Inflammatory macrophage treated with lipopolysaccharide for 1 hour (primary cell): ENCODE data around the gene BRDT.
"Not testable (repeated sequence)": the region's sequence is repeated elsewhere in the genome, so short reads cannot be mapped to it uniquely, and the experiment has no call there.

ENCODE experiments used
- DNase-seq, 2 donors: peaks; one replicate each; pipeline ENCODE4 v3.0.0-alpha.2; 2020 to 2022

Gene BRDT

DNA sequence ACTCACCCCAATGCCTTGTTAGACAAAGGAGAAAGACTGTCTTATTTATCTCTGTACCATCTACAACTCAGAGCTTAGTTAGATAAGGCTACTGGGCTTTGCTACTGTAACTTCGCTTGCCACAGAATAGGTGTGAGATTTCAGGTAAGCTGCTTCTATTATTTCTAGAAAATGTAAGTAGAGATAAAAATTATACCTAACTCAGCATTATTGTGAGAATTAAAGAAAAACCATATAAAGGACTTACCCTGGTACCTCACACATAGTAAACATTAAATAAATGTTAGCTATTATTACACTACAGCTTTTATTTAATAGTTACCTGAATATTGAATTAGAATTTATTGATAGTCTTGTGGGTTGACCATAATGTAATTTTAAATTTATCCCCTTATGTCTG is 44.1 kb downstream of the BRDT start:
- DNase-seq = no peak

DNA sequence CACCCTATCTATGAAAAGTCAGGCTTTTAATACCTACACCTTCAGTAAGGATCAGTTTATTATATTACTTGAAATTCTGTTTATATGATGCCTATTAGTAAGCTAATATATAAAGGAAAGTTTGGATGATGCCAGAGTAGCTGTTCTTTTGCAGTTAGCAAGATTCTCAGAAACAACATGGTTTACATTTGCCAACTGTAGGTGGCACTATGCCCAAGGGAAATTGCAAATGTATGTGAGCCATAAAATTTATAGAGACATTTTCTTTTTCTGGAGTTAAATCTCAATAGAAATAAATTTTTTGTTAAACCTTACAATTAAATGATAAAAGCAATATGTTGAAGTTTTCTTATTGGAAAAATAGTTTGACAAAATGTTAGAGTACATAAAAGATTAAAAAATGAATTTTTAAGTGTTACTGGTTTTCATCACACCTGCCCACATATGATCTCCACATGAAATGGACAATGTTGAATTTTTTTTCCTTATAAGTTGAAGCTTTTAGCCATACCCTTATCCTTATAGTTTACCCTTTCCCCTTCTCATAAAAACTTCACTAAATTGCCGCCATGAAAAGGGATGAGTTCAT is 48.5 kb downstream of the BRDT start:
- peak; percentile 18 to 59 for DNase-seq

DNA sequence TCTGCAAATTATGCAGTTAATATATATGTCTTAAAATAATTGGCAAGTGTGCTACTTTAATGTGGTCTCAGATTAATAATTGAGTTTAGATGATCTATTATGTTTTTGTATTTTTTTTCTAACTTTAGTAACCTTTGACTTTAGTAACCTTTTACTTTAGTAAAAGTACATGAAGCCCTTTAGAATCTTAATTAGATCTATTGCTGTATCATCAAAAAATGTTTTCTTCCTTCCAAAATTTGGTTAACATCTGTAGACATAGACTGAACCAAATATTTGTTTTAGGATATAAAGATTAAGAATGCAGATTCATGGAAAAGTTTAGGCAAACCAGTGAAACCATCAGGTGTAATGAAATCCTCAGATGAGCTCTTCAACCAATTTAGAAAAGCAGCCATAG is 54.9 kb downstream of the BRDT start:
- no peak for DNase-seq

GRCh38 chr1:92013923-92014322 is 64.7 kb downstream of the BRDT start:
- DNase-seq = no peak

- no peak for DNase-seq
Measured at GRCh38 chr1:92016720-92017316, 67.6 kb downstream of the BRDT start.

GRCh38 chr1:92017656-92018055 is 68.5 kb downstream of the BRDT start:
- DNase-seq = no peak

DNA sequence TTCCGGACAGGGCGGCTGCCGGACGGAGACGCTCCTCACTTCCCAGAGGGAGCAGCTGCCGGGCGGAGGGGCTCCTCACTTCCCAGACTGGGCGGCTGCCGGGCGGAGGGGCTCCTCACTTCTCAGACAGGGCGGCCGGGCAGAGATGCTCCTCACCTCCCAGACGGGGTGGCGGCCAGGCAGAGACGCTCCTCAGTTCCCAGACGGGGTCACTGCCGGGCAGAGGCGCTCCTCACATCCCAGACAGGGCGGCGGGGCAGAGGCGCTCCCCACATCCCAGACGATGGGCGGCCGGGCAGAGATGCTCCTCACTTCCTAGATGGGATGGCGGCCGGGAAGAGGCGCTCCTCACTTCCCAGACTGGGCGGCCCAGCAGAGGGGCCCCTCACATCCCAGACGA is 76.8 kb downstream of the BRDT start:
- not testable (repeated sequence) for DNase-seq

DNA sequence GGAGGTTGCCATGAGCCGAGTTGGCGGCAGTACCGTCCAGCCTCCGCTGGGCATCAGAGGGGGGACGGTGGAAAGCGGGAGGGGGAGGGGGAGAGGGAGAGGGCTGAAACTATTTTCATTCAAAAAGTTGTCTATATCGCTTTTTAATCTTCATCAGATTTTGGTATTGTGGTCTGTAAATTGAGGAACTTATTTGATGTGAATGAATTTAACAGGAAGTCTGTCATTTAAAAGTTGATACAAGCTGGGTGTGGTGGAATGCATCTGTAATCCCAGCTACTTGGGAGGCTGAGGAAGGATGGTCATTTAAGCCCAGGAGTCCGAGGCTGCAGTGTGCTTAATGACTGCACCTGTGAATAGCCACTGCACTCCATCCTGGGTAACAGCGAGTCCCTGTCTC is 77.6 kb downstream of the BRDT start:
- no peak for DNase-seq

GRCh38 chr1:92029241-92029922 is 80.2 kb downstream of the BRDT start:
- no peak for DNase-seq

DNA sequence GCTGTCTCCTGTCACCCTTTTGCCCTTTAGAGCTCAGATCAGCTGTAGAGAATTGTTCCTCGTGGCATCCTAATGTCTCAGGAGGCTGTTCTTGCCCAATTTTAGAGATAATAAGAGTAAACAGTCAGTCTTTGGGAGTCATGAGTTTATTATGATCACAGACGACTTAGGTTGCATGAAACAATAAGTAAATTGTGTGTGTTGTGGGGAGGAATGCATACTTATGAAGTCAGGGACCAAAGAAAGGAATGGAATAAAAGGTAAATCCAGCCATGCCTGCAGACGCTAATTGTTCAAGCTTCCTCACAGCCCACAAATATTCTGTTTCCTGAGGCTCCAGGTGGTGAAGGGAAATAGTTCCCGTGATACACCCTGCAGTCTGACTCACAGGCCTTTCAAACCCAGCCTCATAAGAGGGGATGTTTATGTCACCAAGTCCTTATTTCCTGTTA is 81.5 kb downstream of the BRDT start:
- no peak for DNase-seq

- DNase-seq = no peak
Measured at GRCh38 chr1:92031281-92032110, 82.3 kb downstream of the BRDT start.

DNA sequence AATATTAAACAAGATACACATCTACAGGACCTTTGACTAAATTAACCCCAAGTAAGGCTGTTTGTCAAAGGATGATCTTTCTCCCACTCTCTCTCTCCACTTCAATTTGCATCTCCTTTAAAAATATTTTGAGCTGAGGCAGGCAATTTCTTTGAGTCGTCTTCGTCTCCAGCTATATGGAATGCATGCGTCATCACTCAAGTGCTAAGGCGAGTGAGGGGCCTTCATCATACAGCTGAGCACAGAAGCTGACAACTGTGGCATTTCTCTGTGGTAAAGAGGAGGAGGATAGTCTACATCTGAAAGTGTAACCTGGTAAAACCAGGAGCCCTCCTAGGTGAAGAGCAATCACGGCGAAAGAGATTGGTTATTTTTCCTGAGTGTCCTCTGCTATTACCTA is 88.2 kb downstream of the BRDT start:
- no peak for DNase-seq

DNA sequence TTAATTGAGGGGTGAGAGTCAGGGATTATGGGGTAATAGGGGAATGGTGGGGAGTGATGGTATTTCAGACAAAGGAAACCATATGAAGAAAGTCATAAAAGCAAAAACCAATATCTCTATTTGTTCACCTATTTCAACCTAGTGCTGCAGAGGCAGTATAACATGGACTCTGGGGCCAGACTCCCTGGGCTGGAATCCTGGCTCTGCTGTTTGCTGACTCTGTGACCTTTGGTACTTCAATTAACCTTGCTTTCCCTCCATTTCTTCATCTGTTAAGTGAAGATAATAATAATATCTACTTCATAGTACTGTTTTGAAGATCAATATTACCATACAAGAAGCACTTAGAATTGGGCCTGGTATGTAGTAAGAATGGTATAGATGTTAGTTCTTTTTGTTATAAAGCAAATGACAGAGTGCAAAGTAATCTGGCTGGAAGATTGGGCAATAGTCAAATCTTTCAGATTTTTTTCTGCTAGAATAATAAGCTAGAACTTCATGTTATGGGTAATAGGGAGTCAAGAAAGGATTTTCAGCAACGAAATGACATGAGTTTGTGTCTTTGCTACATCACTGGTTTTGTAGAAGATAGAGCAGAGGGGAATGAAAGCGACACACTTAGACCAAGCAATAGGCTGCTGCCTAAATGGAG is 89.6 kb downstream of the BRDT start:
- DNase-seq = no peak

- no peak for DNase-seq
Measured at GRCh38 chr1:92040971-92041370, 91.8 kb downstream of the BRDT start.

DNA sequence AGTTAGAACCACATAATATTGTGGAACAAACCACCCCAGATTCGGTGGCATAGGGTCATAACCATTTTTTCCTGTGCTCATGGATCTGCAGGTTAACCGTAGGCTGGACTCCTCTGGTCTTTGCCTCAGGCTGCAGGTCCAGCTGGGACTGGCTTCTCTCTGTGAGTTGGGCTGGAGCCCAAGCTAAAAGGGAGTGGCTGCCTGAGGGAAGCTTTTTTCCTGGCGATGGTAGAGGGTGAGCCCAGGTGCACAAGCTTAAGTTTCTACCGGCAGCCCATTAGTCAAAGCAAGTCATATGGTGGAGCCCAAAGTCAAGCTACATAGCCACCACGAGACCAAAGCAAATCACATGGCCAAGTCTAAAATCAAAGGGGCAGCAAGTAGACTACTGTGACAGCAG is 94.4 kb downstream of the BRDT start:
- DNase-seq = no peak

GRCh38 chr1:92045766-92046495 is 96.7 kb downstream of the BRDT start:
- DNase-seq = no peak

- no peak for DNase-seq
Measured at GRCh38 chr1:92051948-92052347, 102.7 kb downstream of the BRDT start.
